Ascending aorta (tissue), 2 donors: ENCODE results near the gene SLIT3. TPM values are rescaled to one million over a fixed set of nuclear protein-coding genes. Genes with fewer than 3 reads are reported as not detected.
A peak's percentile ranks its signal among the peaks of the same experiment; 100 is the strongest.

ENCODE experiments used
- DNase-seq, 2 donors: peaks; one replicate each; pipeline ENCODE4 v3.0.0-alpha.2; 2019; ENCODE audit warnings: low spot score in 2 of 2
- H3K27ac ChIP-seq, 2 donors: fragments of 200-600 bp; sonication (generic); one replicate each; pipeline ENCODE4 v1.5.1; 2016 to 2017; ENCODE audit warnings: mild to moderate bottlenecking in 1 of 2
- H3K27me3 ChIP-seq: fragments of 200-600 bp; sonication (generic); one replicate; pipeline ENCODE4 v1.5.1; 2017
- H3K36me3 ChIP-seq, 2 donors: fragments of 200-600 bp; sonication (generic); one replicate each; pipeline ENCODE4 v1.5.1; 2016
- H3K4me1 ChIP-seq, 2 donors: fragments of 200-600 bp; sonication (generic); one replicate each; pipeline ENCODE4 v1.5.1; 2016 to 2017; ENCODE audit warnings: mild to moderate bottlenecking in 1 of 2
- H3K4me3 ChIP-seq, 2 donors: fragments of 200-600 bp; sonication (generic); one replicate each; pipeline ENCODE4 v1.5.1; 2016 to 2017; ENCODE audit warnings: mild to moderate bottlenecking in 1 of 2
- H3K9me3 ChIP-seq, 2 donors: fragments of 200-600 bp; sonication (generic); one replicate each; pipeline ENCODE4 v1.5.1; 2016
- CTCF ChIP-seq, 3 experiments: fragments of 200-600 bp in 2 of 3; fragments of 450-650 bp in 1 of 3; sonication (generic) in 2 of 3; IDR thresholded peaks; one replicate each; pipeline ENCODE4 v1.5.1; 2016 to 2019; ENCODE audit warnings: antibody characterized with exemption in 3 of 3, mild to moderate bottlenecking in 1 of 3, moderate library complexity in 1 of 3
- intact Hi-C: fragments of 100-400 bp; cut with DNase I; formaldehyde crosslinking; loops from one replicate; pipeline ENCODE4 v1.15.1; 2023
- total RNA-seq: library from RNA; depleted of rRNA; stranded (reverse); fragments of >200 nt; gene quantifications from one replicate; pipeline ENCODE4 v1.1.0, GENCODE V29; 2016

The SLIT3 gene
- total RNA-seq, 1 donor from 2014 or later = 128 TPM

DNA sequence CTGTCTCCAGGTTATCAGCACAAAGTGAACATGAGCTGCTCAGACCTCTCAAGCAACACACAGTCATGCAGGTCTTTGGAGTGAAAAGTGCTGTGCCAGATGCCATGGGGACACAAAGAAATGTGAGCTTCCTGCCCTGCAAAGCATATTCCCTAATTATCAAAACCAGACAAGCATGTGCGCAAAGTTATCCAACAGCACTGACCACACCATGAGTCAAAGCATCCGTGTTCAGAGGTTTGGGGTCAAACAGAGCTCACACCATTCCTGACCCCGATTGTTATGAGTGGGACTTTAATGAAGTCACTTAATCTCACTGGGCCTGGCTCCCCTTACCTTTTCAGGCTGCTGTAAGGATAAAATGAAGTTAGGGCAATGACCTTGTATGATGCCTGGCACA is 138.5 kb downstream of the SLIT3 start:
- intact Hi-C loops = loop anchor here (5.0 kb wide), 2 partner anchors 420 to 585 kb away; partner anchors contain the start of genes PANK3 and SPDL1
- H3K27ac ChIP-seq = peak overlapping the region; percentile 88 to 89

GRCh38 chr5:169161022-169161680 is 139.8 kb downstream of the SLIT3 start:
- H3K4me1 ChIP-seq = peaks cover 2 to 21% of the 10 kb centered on the region in 2 donors
- no peaks in the 10 kb centered on the region for H3K27me3 ChIP-seq
- H3K27ac ChIP-seq = peak overlapping the region; percentile 88 to 89
- no peak for TF ChIP-seq CTCF (IDR thresholded peaks at IDR 0.05)
- peak in 1 of 2 donors; percentile 82 for DNase-seq
- H3K9me3 ChIP-seq = peaks cover 6 to 10% of the 10 kb centered on the region in 2 donors
- intact Hi-C loops = loop anchor here (5.0 kb wide), 2 partner anchors 421 to 584 kb away; partner anchors contain the start of genes PANK3 and SPDL1
- H3K4me3 ChIP-seq = peak overlapping the region; percentile 19 to 24
- no peaks in the 10 kb centered on the region for H3K36me3 ChIP-seq

More for the DNA sequence above, 138.5 kb downstream of the SLIT3 start:
- Histone ChIP-seq H3K27me3 (no peaks in the 10 kb centered on the region), H3K9me3 (peaks cover 6 to 10% of the 10 kb centered on the region in 2 donors), H3K4me3 (no peak overlapping the region), H3K4me1 (peaks cover 2 to 21% of the 10 kb centered on the region in 2 donors), H3K36me3 (no peaks in the 10 kb centered on the region)
- no peak for TF ChIP-seq CTCF (IDR thresholded peaks at IDR 0.05)
- no peak for DNase-seq

DNA sequence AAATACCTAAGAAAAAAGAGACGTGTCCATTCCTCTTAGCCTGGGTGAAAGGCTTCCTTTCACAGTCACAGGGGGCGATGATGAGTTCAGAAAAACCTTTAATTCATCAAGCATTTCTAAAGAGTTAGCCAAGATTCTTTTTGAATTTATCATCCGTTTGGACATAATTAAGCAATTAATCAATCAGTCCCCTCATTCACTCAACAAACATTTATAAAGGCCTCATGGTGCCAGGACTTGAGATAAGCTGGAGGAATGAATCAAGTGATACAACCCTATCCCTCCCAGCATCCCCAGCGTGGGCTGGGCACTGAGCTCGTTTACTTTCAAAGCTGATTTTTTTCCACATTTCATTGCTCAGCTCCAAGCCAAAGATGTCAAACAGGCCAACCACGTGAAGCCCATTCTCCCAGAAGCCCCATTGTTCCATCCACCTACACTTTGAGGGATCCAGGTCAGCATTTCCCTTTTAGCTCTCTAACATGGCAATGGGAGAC is 140.5 kb downstream of the SLIT3 start:
- Histone ChIP-seq H3K9me3 (peaks cover 6 to 10% of the 10 kb centered on the region in 2 donors), H3K36me3 (no peaks in the 10 kb centered on the region), H3K4me3 (peak overlapping the region; percentile 19 to 24), H3K4me1 (peaks cover 2 to 21% of the 10 kb centered on the region in 2 donors), H3K27me3 (no peaks in the 10 kb centered on the region), H3K27ac (peak overlapping the region; percentile 88 to 89)
- TF ChIP-seq CTCF (IDR thresholded peaks at IDR 0.05) = peak in 2 of 3 experiments; percentile 21 to 37
- peak in 1 of 2 donors; percentile 68 for DNase-seq
- intact Hi-C loops = loop anchor here (1.0 to 5.0 kb wide), 3 partner anchors 141 to 583 kb away; partner anchors contain the start of genes PANK3, SLIT3 and SPDL1

- Histone ChIP-seq H3K36me3 (no peaks in the 10 kb centered on the region), H3K4me1 (peaks cover 0 to 13% of the 10 kb centered on the region in 2 donors), H3K9me3 (peaks cover 6 to 10% of the 10 kb centered on the region in 2 donors), H3K27me3 (no peaks in the 10 kb centered on the region), H3K4me3 (no peak overlapping the region), H3K27ac (no peak overlapping the region)
- intact Hi-C loops = no loop called here
- DNase-seq = no peak
- no peak for TF ChIP-seq CTCF (IDR thresholded peaks at IDR 0.05)
Measured at GRCh38 chr5:169158764-169159163, 142.2 kb downstream of the SLIT3 start.

GRCh38 chr5:169157064-169157463 is 143.9 kb downstream of the SLIT3 start:
- Histone ChIP-seq H3K4me3 (no peak overlapping the region), H3K27me3 (no peaks in the 10 kb centered on the region), H3K9me3 (peaks cover 6 to 10% of the 10 kb centered on the region in 2 donors), H3K27ac (no peak overlapping the region), H3K4me1 (peaks cover 0 to 13% of the 10 kb centered on the region in 2 donors), H3K36me3 (no peaks in the 10 kb centered on the region)
- intact Hi-C loops = no loop called here
- TF ChIP-seq CTCF (IDR thresholded peaks at IDR 0.05) = no peak
- no peak for DNase-seq
